ENCODE results near the gene INTS13. TPM values are rescaled to one million over a fixed set of nuclear protein-coding genes. Genes with fewer than 3 reads are reported as not detected.

The INTS13 gene, protein sequence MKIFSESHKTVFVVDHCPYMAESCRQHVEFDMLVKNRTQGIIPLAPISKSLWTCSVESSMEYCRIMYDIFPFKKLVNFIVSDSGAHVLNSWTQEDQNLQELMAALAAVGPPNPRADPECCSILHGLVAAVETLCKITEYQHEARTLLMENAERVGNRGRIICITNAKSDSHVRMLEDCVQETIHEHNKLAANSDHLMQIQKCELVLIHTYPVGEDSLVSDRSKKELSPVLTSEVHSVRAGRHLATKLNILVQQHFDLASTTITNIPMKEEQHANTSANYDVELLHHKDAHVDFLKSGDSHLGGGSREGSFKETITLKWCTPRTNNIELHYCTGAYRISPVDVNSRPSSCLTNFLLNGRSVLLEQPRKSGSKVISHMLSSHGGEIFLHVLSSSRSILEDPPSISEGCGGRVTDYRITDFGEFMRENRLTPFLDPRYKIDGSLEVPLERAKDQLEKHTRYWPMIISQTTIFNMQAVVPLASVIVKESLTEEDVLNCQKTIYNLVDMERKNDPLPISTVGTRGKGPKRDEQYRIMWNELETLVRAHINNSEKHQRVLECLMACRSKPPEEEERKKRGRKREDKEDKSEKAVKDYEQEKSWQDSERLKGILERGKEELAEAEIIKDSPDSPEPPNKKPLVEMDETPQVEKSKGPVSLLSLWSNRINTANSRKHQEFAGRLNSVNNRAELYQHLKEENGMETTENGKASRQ
- total RNA-seq (2022) (64.8 and 67.8 TPM in 2 replicates), Bru-seq, nascent RNA (percentile 87 among the genes with signal in this experiment), BruChase-seq, experiment 1, labeled RNA remaining after a 6-hour chase (percentile 90 among the genes with signal in this experiment), BruChase-seq, experiment 2, labeled RNA remaining after a 2-hour chase (percentile 89 among the genes with signal in this experiment)
- long read RNA-seq, transcript INTS13-201 (17 exons, 2,974 nt), result major isoform, 143 of 213 reads
- long read RNA-seq, partial matches to known transcripts, result 13 of 213 reads
- long read RNA-seq, other reads (novel, unspliced or antisense), result 57 of 213 reads

DNA sequence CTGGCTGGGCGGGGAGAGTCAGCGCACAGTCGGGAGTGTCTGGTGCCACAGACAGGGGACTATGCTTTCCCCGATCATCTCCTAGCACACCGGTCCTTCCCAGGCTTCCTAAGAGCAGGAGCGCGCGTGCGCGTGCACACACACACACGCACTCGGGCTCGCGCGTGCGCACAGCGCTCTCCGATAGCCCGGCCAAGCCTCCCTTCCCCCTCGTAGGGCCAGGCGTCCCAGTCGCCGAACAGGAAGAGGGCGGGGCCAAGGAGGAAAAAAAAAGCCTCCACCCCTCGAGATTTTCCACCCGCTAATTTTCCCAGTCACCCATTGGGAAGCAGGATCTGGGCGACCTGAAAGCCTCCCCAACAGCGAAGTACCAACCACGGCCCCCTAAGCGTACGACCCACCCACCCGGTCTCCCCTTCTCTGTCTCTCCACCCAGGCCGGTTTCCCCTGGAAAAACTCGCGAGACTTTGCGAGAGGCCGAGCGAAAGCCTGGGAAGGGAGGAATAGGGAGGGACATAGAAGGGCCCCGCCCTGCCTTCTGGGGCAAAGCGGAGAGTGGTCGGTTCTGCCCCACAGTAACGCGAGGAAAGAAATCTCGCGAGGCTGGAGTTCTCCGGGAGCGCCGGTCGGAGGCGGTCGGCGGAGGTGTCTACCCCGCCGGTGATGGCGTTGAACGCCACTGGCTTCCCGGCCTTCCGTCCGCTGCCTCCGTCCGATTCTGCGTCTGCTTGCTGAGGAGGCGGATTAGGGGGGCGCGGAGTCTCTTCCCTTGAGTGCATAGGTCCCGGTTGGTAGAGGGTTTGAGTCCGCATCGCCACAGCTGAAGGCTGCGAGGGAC, at the start of gene INTS13, which contains the start of gene FGFR1OP2:
INTS13 (minus strand) TSS at position 119 of the 838 bp plus-strand sequence. CDS start 1,178 bp downstream, outside the sequence.
FGFR1OP2 (plus strand) TSS at position 608 of the 838 bp plus-strand sequence. CDS start 15,689 bp downstream, outside the sequence.
- peak; percentile 99 for DNase-seq (ENCODE audit: unreplicated experiment)
- intact Hi-C loops (cut with micrococcal nuclease), result loop anchor here (1.0 to 5.0 kb wide), 4 partner anchors 75 to 764 kb away; partner anchors contain the start of gene STK38L
- ChIA-PET POLR2A (interaction anchor here (0.6 to 3.0 kb wide), 14 partner anchors 12 to 396 kb away, joined by 3 to 39 read pairs (median 3); partner anchors contain the start of gene TM7SF3), CTCF (interaction anchor here (1.2 kb wide), 1 partner anchor 77 kb away, joined by 3 read pairs; no protein-coding TSS in a partner anchor)
- no peaks in the 10 kb centered on the region for H3K9me3 Mint-ChIP-seq (ENCODE audit: unreplicated experiment)
- peak within 1 kb of the TSS; percentile 97 for H3K27ac Mint-ChIP-seq (ENCODE audit: low read depth, unreplicated experiment)
- no peaks in the 10 kb centered on the region for H3K27me3 Mint-ChIP-seq (ENCODE audit: insufficient read depth, unreplicated experiment)
- H3K4me3 Mint-ChIP-seq (ENCODE audit: unreplicated experiment), result peak within 1 kb of the TSS; percentile 91
- BruUV-seq (replicated peaks), result no TSS peak
- TF ChIP-seq, protein P1, sequence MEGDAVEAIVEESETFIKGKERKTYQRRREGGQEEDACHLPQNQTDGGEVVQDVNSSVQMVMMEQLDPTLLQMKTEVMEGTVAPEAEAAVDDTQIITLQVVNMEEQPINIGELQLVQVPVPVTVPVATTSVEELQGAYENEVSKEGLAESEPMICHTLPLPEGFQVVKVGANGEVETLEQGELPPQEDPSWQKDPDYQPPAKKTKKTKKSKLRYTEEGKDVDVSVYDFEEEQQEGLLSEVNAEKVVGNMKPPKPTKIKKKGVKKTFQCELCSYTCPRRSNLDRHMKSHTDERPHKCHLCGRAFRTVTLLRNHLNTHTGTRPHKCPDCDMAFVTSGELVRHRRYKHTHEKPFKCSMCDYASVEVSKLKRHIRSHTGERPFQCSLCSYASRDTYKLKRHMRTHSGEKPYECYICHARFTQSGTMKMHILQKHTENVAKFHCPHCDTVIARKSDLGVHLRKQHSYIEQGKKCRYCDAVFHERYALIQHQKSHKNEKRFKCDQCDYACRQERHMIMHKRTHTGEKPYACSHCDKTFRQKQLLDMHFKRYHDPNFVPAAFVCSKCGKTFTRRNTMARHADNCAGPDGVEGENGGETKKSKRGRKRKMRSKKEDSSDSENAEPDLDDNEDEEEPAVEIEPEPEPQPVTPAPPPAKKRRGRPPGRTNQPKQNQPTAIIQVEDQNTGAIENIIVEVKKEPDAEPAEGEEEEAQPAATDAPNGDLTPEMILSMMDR (IDR thresholded peaks at IDR 0.05; ENCODE audit: unreplicated experiment), result no peak
- no peaks in the 10 kb centered on the region for H3K36me3 Mint-ChIP-seq (ENCODE audit: insufficient read depth, unreplicated experiment)
- peaks cover 45% of the 10 kb centered on the region for H3K4me1 Mint-ChIP-seq (ENCODE audit: insufficient read depth, unreplicated experiment)

DNA sequence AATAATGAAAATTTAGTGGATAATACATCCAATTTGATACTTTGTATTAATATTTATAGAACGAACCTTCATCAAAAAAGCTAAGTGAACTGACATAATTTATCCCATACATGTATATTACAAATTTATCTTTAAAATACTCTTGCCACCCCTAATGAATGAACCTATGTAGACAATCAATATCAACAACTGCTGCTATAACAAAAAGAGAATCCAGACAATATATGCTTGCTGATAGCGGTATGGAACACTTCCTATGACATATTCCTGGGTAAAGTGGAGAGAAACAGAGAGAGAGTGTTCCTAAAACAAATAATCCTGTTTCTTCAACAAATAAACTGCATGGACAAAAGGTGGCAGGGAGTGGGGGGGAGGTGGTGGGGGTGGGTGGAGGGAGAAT, 45.1 kb upstream of the INTS13 start:
- ChIA-PET CTCF (no interaction called here), POLR2A (no interaction called here)
- Mint-ChIP-seq H3K36me3 (ENCODE audit: insufficient read depth, unreplicated experiment) (peaks cover 86% of the 10 kb centered on the region), H3K4me1 (ENCODE audit: insufficient read depth, unreplicated experiment) (no peaks in the 10 kb centered on the region), H3K4me3 (ENCODE audit: unreplicated experiment) (no peak overlapping the region), H3K27ac (ENCODE audit: low read depth, unreplicated experiment) (no peak overlapping the region), H3K27me3 (ENCODE audit: insufficient read depth, unreplicated experiment) (no peaks in the 10 kb centered on the region), H3K9me3 (ENCODE audit: unreplicated experiment) (no peaks in the 10 kb centered on the region)
- intact Hi-C loops (cut with micrococcal nuclease), result no loop called here
- BruUV-seq (replicated peaks), result no TSS peak
- no peak for DNase-seq (ENCODE audit: unreplicated experiment)
- TF ChIP-seq, protein P1 (IDR thresholded peaks at IDR 0.05; ENCODE audit: unreplicated experiment), result no peak

DNA sequence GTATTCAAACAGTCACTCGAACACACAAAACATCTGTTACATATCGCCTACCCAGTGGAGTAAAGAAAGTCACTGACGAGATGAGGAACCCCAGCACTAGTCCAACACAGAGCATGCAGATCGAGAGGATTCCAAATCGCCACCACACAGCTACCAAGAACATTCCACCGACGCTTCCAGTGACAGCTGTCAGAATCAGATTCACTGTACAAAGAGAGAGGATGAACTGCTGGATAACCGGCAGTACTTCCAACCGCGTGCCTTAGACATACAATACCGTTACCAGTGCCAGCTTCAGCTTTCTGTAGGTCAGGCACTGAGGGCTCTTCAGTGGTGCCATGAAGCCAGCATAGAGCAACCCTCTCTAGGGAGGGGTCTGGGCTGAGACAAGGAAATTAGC, 42.0 kb upstream of the INTS13 start:
- Mint-ChIP-seq H3K9me3 (ENCODE audit: unreplicated experiment) (no peaks in the 10 kb centered on the region), H3K27me3 (ENCODE audit: insufficient read depth, unreplicated experiment) (no peaks in the 10 kb centered on the region), H3K36me3 (ENCODE audit: insufficient read depth, unreplicated experiment) (peaks cover 83% of the 10 kb centered on the region), H3K4me3 (ENCODE audit: unreplicated experiment) (no peak overlapping the region), H3K27ac (ENCODE audit: low read depth, unreplicated experiment) (no peak overlapping the region), H3K4me1 (ENCODE audit: insufficient read depth, unreplicated experiment) (no peaks in the 10 kb centered on the region)
- ChIA-PET POLR2A (no interaction called here), CTCF (no interaction called here)
- TF ChIP-seq, protein P1 (IDR thresholded peaks at IDR 0.05; ENCODE audit: unreplicated experiment), result no peak
- intact Hi-C loops (cut with micrococcal nuclease), result no loop called here
- no TSS peak for BruUV-seq (replicated peaks)
- DNase-seq (ENCODE audit: unreplicated experiment), result no peak
